Caco-2 (cell line): ENCODE results near the gene TSPAN19. TPM values are rescaled to one million over a fixed set of nuclear protein-coding genes. Genes with fewer than 3 reads are reported as not detected.
"Not testable (repeated sequence)": the region's sequence is repeated elsewhere in the genome, so short reads cannot be mapped to it uniquely, and the experiment has no call there.

ENCODE experiments used
- BruUV-seq: library from RNA; stranded (reverse); fragments of 400-500 nt; replicated peaks from 2 replicates; lab custom pipeline; 2021; lab: Mats Ljungman, UMichigan
- CTCF ChIA-PET: fragments of 300-600 bp; sonication (Branson Sonifier 250); formaldehyde crosslinking; loops from one replicate; lab custom pipeline; 2022; ENCODE audit warnings: antibody characterized with exemption; lab: Charles Lee
- POLR2A ChIA-PET: fragments of 300-600 bp; sonication (Branson Sonifier 250); formaldehyde crosslinking; loops from one replicate; lab custom pipeline; 2022; ENCODE audit warnings: antibody characterized with exemption; lab: Charles Lee
- DNase-seq, 2 experiments: peaks; one replicate each; pipeline versions ENCODE4 v3.0.0 to v3.0.0-alpha.2; 2020 to 2022
- H3K27me3 ChIP-seq: replicated peaks from 2 replicates; pipeline ENCODE4 v1.6.0; 2011; ENCODE audit warnings: low read length; ENCODE audit not compliant: control insufficient read depth, insufficient read depth
- H3K36me3 ChIP-seq: 2 replicates; pipeline ENCODE4 v1.5.1; 2011; ENCODE audit warnings: low read length; ENCODE audit not compliant: control insufficient read depth, insufficient read depth
- H3K4me1 ChIP-seq: fragments of 250-450 bp; sonication (Bioruptor Pico); 2 replicates; pipeline ENCODE4 v1.5.1; 2020; ENCODE audit warnings: mild to moderate bottlenecking
- H3K4me3 ChIP-seq: 2 replicates; pipeline ENCODE4 v1.5.1; 2011; ENCODE audit warnings: low read depth, mild to moderate bottlenecking, control low read depth, low read length
- H3K9me3 ChIP-seq: fragments of 250-450 bp; sonication (Bioruptor Pico); 2 replicates; pipeline ENCODE4 v1.5.1; 2020; ENCODE audit warnings: mild to moderate bottlenecking, moderate library complexity
- H3K27ac Mint-ChIP-seq: one replicate; pipeline ENCODE4 v1.8.0; 2022; ENCODE audit warnings: mixed read lengths; ENCODE audit not compliant: unreplicated experiment
- H3K27me3 Mint-ChIP-seq: one replicate; pipeline ENCODE4 v1.8.0; 2022; ENCODE audit warnings: mixed read lengths; ENCODE audit not compliant: insufficient read depth, unreplicated experiment
- H3K36me3 Mint-ChIP-seq: one replicate; pipeline ENCODE4 v1.8.0; 2022; ENCODE audit warnings: mild to moderate bottlenecking, mixed read lengths; ENCODE audit not compliant: insufficient read depth, unreplicated experiment
- H3K4me1 Mint-ChIP-seq: one replicate; pipeline ENCODE4 v1.8.0; 2022; ENCODE audit warnings: low read depth, mixed read lengths; ENCODE audit not compliant: unreplicated experiment
- H3K4me3 Mint-ChIP-seq: one replicate; pipeline ENCODE4 v1.8.0; 2022; ENCODE audit warnings: mild to moderate bottlenecking, moderate library complexity, mixed read lengths; ENCODE audit not compliant: unreplicated experiment
- H3K9me3 Mint-ChIP-seq: one replicate; pipeline ENCODE4 v1.8.0; 2022; ENCODE audit warnings: mixed read lengths; ENCODE audit not compliant: unreplicated experiment
- CTCF ChIP-seq, 2 experiments: fragments of 200-600 bp in 1 of 2; IDR thresholded peaks; 1 replicate in 1 of 2; 2 replicates in 1 of 2; pipeline versions ENCODE4 v1.5.1 to v1.8.0; 2011 to 2022; ENCODE audit warnings: antibody characterized with exemption in 1 of 2, control low read depth in 1 of 2, inconsistent platforms in 1 of 2, low read depth in 1 of 2, low read length in 1 of 2, mild to moderate bottlenecking in 1 of 2, moderate library complexity in 1 of 2; ENCODE audit not compliant: insufficient read depth in 1 of 2, severe bottlenecking in 1 of 2, unreplicated experiment in 1 of 2
- intact Hi-C: fragments of 100-400 bp; cut with micrococcal nuclease; formaldehyde crosslinking; loops from one replicate; pipeline ENCODE4 v1.10.0; 2022; ENCODE audit not compliant: unreplicated experiment
- total RNA-seq: library from RNA; stranded (reverse); gene quantifications from 2 replicates; pipeline ENCODE4 v1.2.3, GENCODE V29; 2022

TSPAN19 gene
- total RNA-seq, 1 experiment from 2014 or later = not detected

- Histone ChIP-seq H3K9me3 (no peaks in the 10 kb centered on the region), H3K36me3 (no peaks in the 10 kb centered on the region), H3K27me3 (no peaks in the 10 kb centered on the region; the same call in 1 of the 2 replicates), H3K4me3 (no peak overlapping the region), H3K4me1 (no peaks in the 10 kb centered on the region)
- Mint-ChIP-seq H3K9me3 (no peaks in the 10 kb centered on the region), H3K27ac (no peak overlapping the region), H3K4me3 (no peak overlapping the region), H3K27me3 (peaks cover 4% of the 10 kb centered on the region), H3K4me1 (no peaks in the 10 kb centered on the region), H3K36me3 (no peaks in the 10 kb centered on the region)
- POLR2A ChIA-PET = no interaction called here
- intact Hi-C loops = no loop called here
- BruUV-seq = no TSS peak
- CTCF ChIA-PET = no interaction called here
- no peak for DNase-seq
- no peak for TF ChIP-seq CTCF (IDR thresholded peaks at IDR 0.05; ENCODE audit: insufficient read depth in 1 of 2, low read depth in 1 of 2, low read length in 1 of 2, severe bottlenecking in 1 of 2, unreplicated experiment in 1 of 2)
These were observed 29.9 kb downstream of the TSPAN19 start for GRCh38 chr12:85006206-85006605.

- TF ChIP-seq CTCF (IDR thresholded peaks at IDR 0.05; ENCODE audit: insufficient read depth in 1 of 2, low read depth in 1 of 2, low read length in 1 of 2, severe bottlenecking in 1 of 2, unreplicated experiment in 1 of 2) = no peak
- BruUV-seq = no TSS peak
- no peak overlapping the region for H3K4me3 Mint-ChIP-seq
- H3K36me3 Mint-ChIP-seq = no peaks in the 10 kb centered on the region
- H3K27ac Mint-ChIP-seq = no peak overlapping the region
- peaks cover 4% of the 10 kb centered on the region for H3K27me3 Mint-ChIP-seq
- Histone ChIP-seq H3K4me3 (no peak overlapping the region), H3K4me1 (no peaks in the 10 kb centered on the region), H3K36me3 (no peaks in the 10 kb centered on the region), H3K9me3 (no peaks in the 10 kb centered on the region), H3K27me3 (no peaks in the 10 kb centered on the region; the same call in 1 of the 2 replicates)
- ChIA-PET CTCF (no interaction called here), POLR2A (no interaction called here)
- intact Hi-C loops = no loop called here
- DNase-seq = no peak
- no peaks in the 10 kb centered on the region for H3K9me3 Mint-ChIP-seq
- H3K4me1 Mint-ChIP-seq = no peaks in the 10 kb centered on the region
These were observed 30.5 kb downstream of the TSPAN19 start for GRCh38 chr12:85005615-85006014.

GRCh38 chr12:85005047-85005446 is 31.0 kb downstream of the TSPAN19 start:
- H3K4me3 ChIP-seq, H3K4me1 Mint-ChIP-seq, H3K27ac Mint-ChIP-seq, H3K27me3 ChIP-seq, H3K9me3 Mint-ChIP-seq, H3K27me3 Mint-ChIP-seq, H3K4me1 ChIP-seq, H3K4me3 Mint-ChIP-seq, POLR2A ChIA-PET, intact Hi-C loops, CTCF ChIA-PET, H3K9me3 ChIP-seq, BruUV-seq, H3K36me3 Mint-ChIP-seq, DNase-seq, H3K36me3 ChIP-seq: not testable (repeated sequence)

- ChIA-PET CTCF (no interaction called here), POLR2A (no interaction called here)
- intact Hi-C loops = no loop called here
- H3K27me3 ChIP-seq = no peaks in the 10 kb centered on the region; the same call in 1 of the 2 replicates
- H3K9me3 Mint-ChIP-seq = no peaks in the 10 kb centered on the region
- no peaks in the 10 kb centered on the region for H3K36me3 ChIP-seq
- no peaks in the 10 kb centered on the region for H3K4me1 Mint-ChIP-seq
- no peaks in the 10 kb centered on the region for H3K4me1 ChIP-seq
- no TSS peak for BruUV-seq
- no peak overlapping the region for H3K4me3 ChIP-seq
- DNase-seq = no peak
- no peak overlapping the region for H3K4me3 Mint-ChIP-seq
- no peaks in the 10 kb centered on the region for H3K36me3 Mint-ChIP-seq
- H3K27ac Mint-ChIP-seq = no peak overlapping the region
- peaks cover under 1% of the 10 kb centered on the region for H3K27me3 Mint-ChIP-seq
- no peak for TF ChIP-seq CTCF (IDR thresholded peaks at IDR 0.05; ENCODE audit: insufficient read depth in 1 of 2, low read depth in 1 of 2, low read length in 1 of 2, severe bottlenecking in 1 of 2, unreplicated experiment in 1 of 2)
- H3K9me3 ChIP-seq = no peaks in the 10 kb centered on the region
These were observed 31.9 kb downstream of the TSPAN19 start for GRCh38 chr12:85004204-85004603.
